HEK293T (cell line): ENCODE data around the gene TTLL11.

Source experiments
- CTCF ChIA-PET: fragments of 350-600 bp; formaldehyde crosslinking; extraction: SDS; loops from one replicate; lab custom pipeline; 2021; ENCODE audit warnings: antibody characterized with exemption, inconsistent platforms; lab: Yijun Ruan, JAX
- POLR2A ChIA-PET: fragments of 350-600 bp; formaldehyde crosslinking; extraction: SDS; loops from one replicate; lab custom pipeline; 2020; ENCODE audit warnings: antibody characterized with exemption, inconsistent platforms; lab: Yijun Ruan, JAX
- DNase-seq: peaks from one replicate; pipeline ENCODE4 v3.0.0; 2012; ENCODE audit warnings: mixed read lengths; ENCODE audit errors: extremely low spot score
- ARNT ChIP-seq: fragments of 450-650 bp; IDR thresholded peaks from 2 replicates; pipeline ENCODE4 v1.6.1; 2017; ENCODE audit warnings: mild to moderate bottlenecking
- BHLHE40 ChIP-seq: fragments of 450-650 bp; IDR thresholded peaks from 2 replicates; pipeline ENCODE4 v1.6.1; 2016; ENCODE audit warnings: mild to moderate bottlenecking, moderate library complexity, borderline replicate concordance
- CTBP1 ChIP-seq: fragments of 450-650 bp; IDR thresholded peaks from 2 replicates; pipeline ENCODE4 v1.6.1; 2016; ENCODE audit warnings: borderline replicate concordance
- ELF4 ChIP-seq: fragments of 450-650 bp; IDR thresholded peaks from 2 replicates; pipeline ENCODE4 v1.6.1; 2017; ENCODE audit warnings: antibody characterized with exemption
- FOXA1 ChIP-seq: fragments of 450-650 bp; IDR thresholded peaks from 2 replicates; pipeline ENCODE4 v1.6.1; 2016; ENCODE audit warnings: mild to moderate bottlenecking
- FOXK2 ChIP-seq: fragments of 450-650 bp; IDR thresholded peaks from 2 replicates; pipeline ENCODE4 v1.6.1; 2016; ENCODE audit warnings: mild to moderate bottlenecking
- FOXM1 ChIP-seq: fragments of 450-650 bp; IDR thresholded peaks from 2 replicates; pipeline ENCODE4 v1.6.1; 2017; ENCODE audit warnings: mild to moderate bottlenecking, borderline replicate concordance
- HDGF ChIP-seq: fragments of 450-650 bp; IDR thresholded peaks from 2 replicates; pipeline ENCODE4 v1.6.1; 2017; ENCODE audit warnings: antibody characterized with exemption, borderline replicate concordance
- L3MBTL2 ChIP-seq: fragments of 450-650 bp; conservative IDR thresholded peaks from 2 replicates; pipeline ENCODE4 v1.6.1; 2016; ENCODE audit warnings: mild to moderate bottlenecking
- LEF1 ChIP-seq: fragments of 450-650 bp; IDR thresholded peaks from 2 replicates; pipeline ENCODE4 v1.6.1; 2017; ENCODE audit warnings: mild to moderate bottlenecking, borderline replicate concordance
- NFRKB ChIP-seq: fragments of 450-650 bp; IDR thresholded peaks from 2 replicates; pipeline ENCODE4 v1.6.1; 2016; ENCODE audit warnings: mild to moderate bottlenecking, moderate library complexity
- PKNOX1 ChIP-seq: fragments of 450-650 bp; IDR thresholded peaks from 2 replicates; pipeline ENCODE4 v1.6.1; 2016
- SP1 ChIP-seq: fragments of 450-650 bp; IDR thresholded peaks from 2 replicates; pipeline ENCODE4 v1.6.1; 2017
- SUZ12 ChIP-seq: fragments of 450-650 bp; IDR thresholded peaks from 2 replicates; pipeline ENCODE4 v1.6.1; 2016; ENCODE audit warnings: mild to moderate bottlenecking
- TARDBP ChIP-seq: fragments of 450-650 bp; IDR thresholded peaks from 2 replicates; pipeline ENCODE4 v1.6.1; 2016
- ZNF384 ChIP-seq: fragments of 450-650 bp; IDR thresholded peaks from 2 replicates; pipeline ENCODE4 v1.6.1; 2016

Gene TTLL11

GRCh38 chr9:121773954-121774714 lies 319.0 kb downstream of the TTLL11 start:
- DNase-seq = no peak
- no peak for TF ChIP-seq TARDBP
- no peak for TF ChIP-seq PKNOX1
- no peak for TF ChIP-seq CTBP1
- ChIA-PET CTCF (no interaction called here), POLR2A (no interaction called here)

- TF ChIP-seq L3MBTL2 (no peak), ZNF384 (no peak), LEF1 (no peak), SUZ12 (no peak), BHLHE40 (no peak), ELF4 (no peak), CTBP1 (no peak), SP1 (no peak), HDGF (no peak), FOXM1 (no peak), ARNT (no peak), TARDBP (no peak), FOXA1 (no peak), NFRKB (no peak), FOXK2 (no peak), PKNOX1 (no peak)
- ChIA-PET POLR2A (no interaction called here), CTCF (no interaction called here)
- DNase-seq = no peak
These were observed 319.7 kb downstream of the TTLL11 start for GRCh38 chr9:121773286-121773953.

GRCh38 chr9:121772600-121773285 lies 320.4 kb downstream of the TTLL11 start:
- TF ChIP-seq TARDBP = no peak
- no peak for TF ChIP-seq FOXA1
- TF ChIP-seq FOXM1 = no peak
- no peak for TF ChIP-seq SUZ12
- no peak for TF ChIP-seq BHLHE40
- TF ChIP-seq PKNOX1 = no peak
- no peak for TF ChIP-seq NFRKB
- no peak for TF ChIP-seq ELF4
- TF ChIP-seq ZNF384 = no peak
- TF ChIP-seq CTBP1 = no peak
- no peak for TF ChIP-seq HDGF
- TF ChIP-seq ARNT = no peak
- TF ChIP-seq L3MBTL2 = no peak
- no peak for TF ChIP-seq LEF1
- no peak for TF ChIP-seq FOXK2
- no peak for TF ChIP-seq SP1
- CTCF ChIA-PET = no interaction called here

More at GRCh38 chr9:121772600-121773285, 320.4 kb downstream of the TTLL11 start:
- POLR2A ChIA-PET = no interaction called here
- no peak for DNase-seq
